Measurements from ENCODE around the gene TTF1.

DNA sequence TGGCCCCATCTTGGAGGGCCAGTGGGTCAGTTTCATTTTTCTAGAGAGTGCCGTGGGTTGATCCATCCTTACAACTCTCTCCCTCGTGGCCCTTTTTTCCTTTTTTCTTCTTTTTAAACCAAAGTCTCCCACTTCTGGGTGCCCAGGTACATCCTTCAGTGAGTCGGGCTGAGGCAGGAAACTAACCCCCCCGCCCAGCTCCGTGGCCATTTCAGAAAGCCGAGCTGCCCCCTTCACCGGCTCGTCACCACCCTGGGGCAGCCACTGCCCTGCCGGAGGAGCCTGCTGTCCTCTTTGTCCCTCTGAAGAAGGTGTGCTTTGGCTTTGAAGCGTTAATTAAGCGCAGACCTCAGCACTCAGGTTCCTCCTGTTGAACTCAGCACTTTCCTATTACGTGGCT lies 8.5 kb upstream of the TTF1 start:
- TF ChIP-seq, protein P1, sequence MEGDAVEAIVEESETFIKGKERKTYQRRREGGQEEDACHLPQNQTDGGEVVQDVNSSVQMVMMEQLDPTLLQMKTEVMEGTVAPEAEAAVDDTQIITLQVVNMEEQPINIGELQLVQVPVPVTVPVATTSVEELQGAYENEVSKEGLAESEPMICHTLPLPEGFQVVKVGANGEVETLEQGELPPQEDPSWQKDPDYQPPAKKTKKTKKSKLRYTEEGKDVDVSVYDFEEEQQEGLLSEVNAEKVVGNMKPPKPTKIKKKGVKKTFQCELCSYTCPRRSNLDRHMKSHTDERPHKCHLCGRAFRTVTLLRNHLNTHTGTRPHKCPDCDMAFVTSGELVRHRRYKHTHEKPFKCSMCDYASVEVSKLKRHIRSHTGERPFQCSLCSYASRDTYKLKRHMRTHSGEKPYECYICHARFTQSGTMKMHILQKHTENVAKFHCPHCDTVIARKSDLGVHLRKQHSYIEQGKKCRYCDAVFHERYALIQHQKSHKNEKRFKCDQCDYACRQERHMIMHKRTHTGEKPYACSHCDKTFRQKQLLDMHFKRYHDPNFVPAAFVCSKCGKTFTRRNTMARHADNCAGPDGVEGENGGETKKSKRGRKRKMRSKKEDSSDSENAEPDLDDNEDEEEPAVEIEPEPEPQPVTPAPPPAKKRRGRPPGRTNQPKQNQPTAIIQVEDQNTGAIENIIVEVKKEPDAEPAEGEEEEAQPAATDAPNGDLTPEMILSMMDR (IDR thresholded peaks at IDR 0.05) = no peak
- TF ChIP-seq POLR2AphosphoS5 (IDR thresholded peaks at IDR 0.05) = no peak
- TF ChIP-seq EP300 (IDR thresholded peaks at IDR 0.05; ENCODE audit: low read depth) = no peak
- no peak for TF ChIP-seq POLR2A (IDR thresholded peaks at IDR 0.05)
